Measurements from ENCODE around the gene SDF2L1. TPM values are rescaled to one million over a fixed set of nuclear protein-coding genes. Genes with fewer than 3 reads are reported as not detected.

SDF2L1 gene
- total RNA-seq, 2 donors from 2014 or later, result 25.9 to 40.5 TPM

- Histone ChIP-seq H3K27ac (peak overlapping the region in 1 of 2 donors; percentile 42), H3K27me3 (no peaks in the 10 kb centered on the region), H3K4me3 (peak overlapping the region; percentile 47 to 69)
These were observed 10.7 kb downstream of the SDF2L1 start for GRCh38 chr22:21652547-21653545.

GRCh38 chr22:21657020-21657359, 14.9 kb downstream of the SDF2L1 start:
- Histone ChIP-seq H3K4me3 (peak overlapping the region; percentile 50 to 56), H3K27me3 (no peaks in the 10 kb centered on the region), H3K27ac (no peak overlapping the region), H3K4me1 (peaks cover 0 to 21% of the 10 kb centered on the region in 2 donors), H3K36me3 (no peaks in the 10 kb centered on the region), H3K9me3 (no peaks in the 10 kb centered on the region)
- no peak for DNase-seq (ENCODE audit: low spot score)
- TF ChIP-seq, protein P1, sequence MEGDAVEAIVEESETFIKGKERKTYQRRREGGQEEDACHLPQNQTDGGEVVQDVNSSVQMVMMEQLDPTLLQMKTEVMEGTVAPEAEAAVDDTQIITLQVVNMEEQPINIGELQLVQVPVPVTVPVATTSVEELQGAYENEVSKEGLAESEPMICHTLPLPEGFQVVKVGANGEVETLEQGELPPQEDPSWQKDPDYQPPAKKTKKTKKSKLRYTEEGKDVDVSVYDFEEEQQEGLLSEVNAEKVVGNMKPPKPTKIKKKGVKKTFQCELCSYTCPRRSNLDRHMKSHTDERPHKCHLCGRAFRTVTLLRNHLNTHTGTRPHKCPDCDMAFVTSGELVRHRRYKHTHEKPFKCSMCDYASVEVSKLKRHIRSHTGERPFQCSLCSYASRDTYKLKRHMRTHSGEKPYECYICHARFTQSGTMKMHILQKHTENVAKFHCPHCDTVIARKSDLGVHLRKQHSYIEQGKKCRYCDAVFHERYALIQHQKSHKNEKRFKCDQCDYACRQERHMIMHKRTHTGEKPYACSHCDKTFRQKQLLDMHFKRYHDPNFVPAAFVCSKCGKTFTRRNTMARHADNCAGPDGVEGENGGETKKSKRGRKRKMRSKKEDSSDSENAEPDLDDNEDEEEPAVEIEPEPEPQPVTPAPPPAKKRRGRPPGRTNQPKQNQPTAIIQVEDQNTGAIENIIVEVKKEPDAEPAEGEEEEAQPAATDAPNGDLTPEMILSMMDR (IDR thresholded peaks at IDR 0.05), result no peak

More at GRCh38 chr22:21652547-21653545, 10.7 kb downstream of the SDF2L1 start:
- H3K9me3 ChIP-seq, result no peaks in the 10 kb centered on the region
- TF ChIP-seq, protein P1 (IDR thresholded peaks at IDR 0.05), result no peak
- no peak for DNase-seq (ENCODE audit: low spot score)
- H3K36me3 ChIP-seq, result no peaks in the 10 kb centered on the region
- H3K4me1 ChIP-seq, result peaks cover 0 to 29% of the 10 kb centered on the region in 2 donors

- H3K27me3 ChIP-seq, result no peaks in the 10 kb centered on the region
- no peaks in the 10 kb centered on the region for H3K36me3 ChIP-seq
- DNase-seq (ENCODE audit: low spot score), result no peak
- H3K4me3 ChIP-seq, result peak overlapping the region; percentile 50 to 56
- TF ChIP-seq, protein P1 (IDR thresholded peaks at IDR 0.05), result no peak
- H3K4me1 ChIP-seq, result peaks cover 0 to 17% of the 10 kb centered on the region in 2 donors
- no peak overlapping the region for H3K27ac ChIP-seq
- H3K9me3 ChIP-seq, result no peaks in the 10 kb centered on the region
These were observed 15.4 kb downstream of the SDF2L1 start for GRCh38 chr22:21657360-21658032.

DNA sequence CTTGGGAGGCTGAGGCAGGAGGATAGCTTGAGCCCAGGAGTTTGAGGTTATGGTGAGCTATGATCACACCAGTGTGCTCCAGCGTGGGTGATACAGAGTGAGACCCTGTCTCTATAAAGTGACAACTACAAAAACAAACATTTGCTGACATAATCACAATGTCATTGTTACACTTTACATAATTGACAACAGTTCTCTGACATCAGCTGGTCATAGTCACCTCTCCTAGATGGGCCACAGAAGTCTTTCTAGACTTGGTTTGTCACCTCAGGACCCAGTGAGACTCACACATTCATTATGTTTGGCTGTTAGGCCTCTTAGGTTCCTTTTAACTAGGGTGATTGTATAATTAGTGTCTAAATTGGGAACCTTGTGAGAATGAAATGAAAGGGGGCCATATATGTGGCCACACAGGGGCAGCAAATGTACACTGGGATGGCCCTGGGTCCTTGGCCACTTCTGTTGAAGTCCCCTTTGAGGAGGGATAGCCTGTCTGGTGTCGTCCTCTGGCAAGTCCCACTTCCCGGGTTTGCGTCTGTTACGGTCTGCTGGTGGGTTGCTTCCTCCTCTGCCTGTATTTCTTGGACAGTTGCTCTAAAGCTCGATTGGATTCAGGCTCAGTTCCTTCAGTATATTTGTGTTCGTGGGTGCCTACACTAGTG, 17.9 kb downstream of the SDF2L1 start:
- Histone ChIP-seq H3K36me3 (no peaks in the 10 kb centered on the region), H3K9me3 (no peaks in the 10 kb centered on the region), H3K4me1 (peaks cover 0 to 13% of the 10 kb centered on the region in 2 donors), H3K4me3 (no peak overlapping the region), H3K27me3 (no peaks in the 10 kb centered on the region), H3K27ac (no peak overlapping the region)
- TF ChIP-seq, protein P1 (IDR thresholded peaks at IDR 0.05), result no peak
- no peak for DNase-seq (ENCODE audit: low spot score)

DNA sequence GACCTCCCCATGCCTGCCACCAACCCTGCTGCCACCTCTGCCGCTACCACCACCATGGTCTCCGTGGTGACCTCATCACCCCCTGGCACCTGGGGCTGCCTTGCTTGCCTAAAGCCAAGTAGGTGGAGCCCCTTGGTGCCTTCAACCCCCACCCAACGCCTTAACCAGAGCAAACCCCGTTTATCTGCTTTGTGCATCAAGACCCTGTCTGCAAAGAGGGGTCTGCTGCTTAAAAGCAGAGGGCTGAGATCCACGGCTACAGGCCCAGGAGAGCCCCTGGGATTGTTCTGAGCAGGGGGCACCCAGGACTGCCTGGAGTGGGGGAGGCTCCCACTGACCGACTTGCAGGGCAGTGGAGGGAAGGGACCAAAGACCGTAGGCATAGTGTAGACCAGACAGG, 18.8 kb downstream of the SDF2L1 start:
- DNase-seq (ENCODE audit: low spot score), result no peak
- H3K4me3 ChIP-seq, result no peak overlapping the region
- H3K4me1 ChIP-seq, result peaks cover 0 to 19% of the 10 kb centered on the region in 2 donors
- no peaks in the 10 kb centered on the region for H3K9me3 ChIP-seq
- no peaks in the 10 kb centered on the region for H3K27me3 ChIP-seq
- H3K27ac ChIP-seq, result no peak overlapping the region
- no peaks in the 10 kb centered on the region for H3K36me3 ChIP-seq
- TF ChIP-seq, protein P1 (IDR thresholded peaks at IDR 0.05), result no peak

Measured in right atrium auricular region (tissue), 2 donors.